SK-N-MC (cell line): Measurements from ENCODE around the gene CFAP45.

Experiments
- DNase-seq: peaks from one replicate; pipeline ENCODE4 v3.0.0-alpha.2; 2011; ENCODE audit warnings: low read depth, low spot score
- H3K27ac ChIP-seq: fragments of 200-600 bp; sonication (generic); 2 replicates; pipeline ENCODE4 v1.5.1; 2016; ENCODE audit warnings: mixed run types
- H3K36me3 ChIP-seq: fragments of 200-600 bp; sonication (generic); 2 replicates; pipeline ENCODE4 v1.6.1; 2017; ENCODE audit warnings: antibody characterized with exemption, low read length, mixed read lengths; ENCODE audit not compliant: insufficient read depth
- H3K4me3 ChIP-seq: fragments of 200-600 bp; sonication (generic); 2 replicates; pipeline ENCODE4 v1.5.1; 2016
- H3K9ac ChIP-seq: fragments of 200-600 bp; sonication (generic); 2 replicates; pipeline ENCODE4 v1.8.0; 2017; ENCODE audit warnings: mixed run types, mixed read lengths; ENCODE audit not compliant: insufficient read length
- H3K9me3 ChIP-seq: fragments of 200-600 bp; sonication (generic); 2 replicates; pipeline ENCODE4 v1.6.1; 2017; ENCODE audit warnings: low read depth, mild to moderate bottlenecking, antibody characterized with exemption, low read length, moderate library complexity, mixed read lengths
- EZH2 ChIP-seq: fragments of 200-600 bp; sonication (generic); IDR thresholded peaks from one replicate; pipeline ENCODE4 v1.6.1; 2017; ENCODE audit warnings: antibody characterized with exemption
- FOXP2 ChIP-seq: optimal IDR thresholded peaks from 2 replicates; pipeline ENCODE3; 2011; ENCODE audit warnings: mild to moderate bottlenecking, moderate library complexity; ENCODE audit not compliant: insufficient read depth; ENCODE audit errors: extremely low read length, control extremely low read depth
- POLR2AphosphoS5 ChIP-seq: IDR thresholded peaks from 2 replicates; pipeline ENCODE4 v1.6.1; 2012; ENCODE audit warnings: mild to moderate bottlenecking, low read depth, low read length, borderline replicate concordance

The CFAP45 gene

DNA sequence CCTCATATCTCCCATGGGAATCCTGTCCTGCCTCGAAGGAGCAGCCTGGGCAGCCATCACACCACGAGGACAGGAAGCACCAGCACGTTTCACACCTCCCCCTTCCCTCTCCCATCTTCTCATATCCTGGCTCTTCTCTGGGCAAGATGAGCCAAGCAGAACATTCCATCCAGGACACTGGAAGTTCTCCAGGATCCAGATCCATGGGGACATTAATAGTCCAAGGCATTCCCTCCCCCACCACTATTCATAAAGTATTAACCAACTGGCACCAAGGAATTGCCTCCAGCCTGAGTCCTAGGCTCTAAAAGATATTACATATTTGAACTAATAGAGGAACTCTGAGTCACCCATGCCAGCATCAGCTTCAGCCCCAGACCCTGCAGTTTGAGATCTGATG, 64.6 kb downstream of the CFAP45 start:
- TF ChIP-seq FOXP2 (no peak), EZH2 (no peak), POLR2AphosphoS5 (no peak)
- no peak for DNase-seq
- no peak overlapping the region for H3K4me3 ChIP-seq
- no peak overlapping the region for H3K9ac ChIP-seq
- H3K9me3 ChIP-seq: no peaks in the 10 kb centered on the region
- no peaks in the 10 kb centered on the region for H3K36me3 ChIP-seq
- no peak overlapping the region for H3K27ac ChIP-seq

DNA sequence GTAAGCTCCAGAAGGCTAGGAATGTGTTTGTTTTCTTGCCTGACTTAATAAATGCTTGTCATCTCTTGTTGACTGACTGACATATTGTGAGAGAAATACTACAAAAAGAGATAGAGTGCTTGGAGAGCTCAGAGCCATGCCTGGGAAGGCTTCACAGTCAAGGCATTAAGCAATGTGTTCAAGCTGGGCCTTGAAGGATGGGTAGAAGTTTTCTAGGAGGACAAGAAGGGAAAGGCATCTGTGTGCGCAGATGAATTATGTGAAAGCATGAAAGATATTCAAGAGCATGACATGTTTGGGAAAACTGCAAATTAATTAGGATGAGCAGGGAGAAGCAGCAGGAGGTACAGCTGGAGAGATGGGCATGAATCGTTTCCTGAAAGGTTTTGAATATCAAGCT, 67.7 kb downstream of the CFAP45 start:
- no peaks in the 10 kb centered on the region for H3K9me3 ChIP-seq
- no peak overlapping the region for H3K27ac ChIP-seq
- H3K4me3 ChIP-seq: no peak overlapping the region
- no peak overlapping the region for H3K9ac ChIP-seq
- no peaks in the 10 kb centered on the region for H3K36me3 ChIP-seq
- TF ChIP-seq FOXP2 (no peak), POLR2AphosphoS5 (no peak), EZH2 (no peak)
- no peak for DNase-seq

DNA sequence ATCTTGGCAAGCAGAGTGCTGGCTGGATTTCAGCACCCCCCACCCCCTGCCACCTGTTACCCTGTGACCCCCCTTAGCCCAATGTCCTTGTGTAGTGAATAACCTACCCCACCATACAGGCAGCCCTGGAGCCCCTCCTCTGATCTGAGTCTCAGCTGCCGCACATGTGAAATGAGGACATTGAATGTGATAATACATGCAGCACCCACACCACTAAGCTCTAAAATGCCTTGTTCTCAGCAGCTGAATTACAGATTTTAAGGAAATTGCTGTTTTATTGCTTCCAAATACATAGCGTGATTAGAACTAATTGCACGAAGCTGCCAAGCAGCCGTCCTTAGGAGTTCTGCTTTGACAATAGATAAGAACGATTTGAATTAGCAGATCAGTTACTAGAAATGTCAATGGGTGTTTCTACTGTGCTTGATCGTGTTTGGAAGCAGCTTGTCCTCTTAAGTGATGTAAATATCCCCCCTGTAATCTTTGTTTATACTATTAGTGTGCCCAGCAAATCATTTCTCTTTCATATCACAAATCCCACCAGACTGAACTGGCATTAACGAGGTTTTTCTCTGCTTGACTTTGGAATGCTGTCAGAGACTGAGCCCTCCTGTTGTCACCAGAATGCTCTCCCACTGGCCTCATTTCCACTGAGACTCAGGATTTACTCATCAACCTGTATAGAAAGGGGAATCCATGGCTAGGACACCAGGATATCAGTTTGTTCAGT, 68.4 kb downstream of the CFAP45 start:
- TF ChIP-seq POLR2AphosphoS5 (no peak), FOXP2 (no peak), EZH2 (no peak)
- no peaks in the 10 kb centered on the region for H3K36me3 ChIP-seq
- H3K4me3 ChIP-seq: no peak overlapping the region
- H3K27ac ChIP-seq: no peak overlapping the region
- DNase-seq: no peak
- no peaks in the 10 kb centered on the region for H3K9me3 ChIP-seq
- no peak overlapping the region for H3K9ac ChIP-seq

DNA sequence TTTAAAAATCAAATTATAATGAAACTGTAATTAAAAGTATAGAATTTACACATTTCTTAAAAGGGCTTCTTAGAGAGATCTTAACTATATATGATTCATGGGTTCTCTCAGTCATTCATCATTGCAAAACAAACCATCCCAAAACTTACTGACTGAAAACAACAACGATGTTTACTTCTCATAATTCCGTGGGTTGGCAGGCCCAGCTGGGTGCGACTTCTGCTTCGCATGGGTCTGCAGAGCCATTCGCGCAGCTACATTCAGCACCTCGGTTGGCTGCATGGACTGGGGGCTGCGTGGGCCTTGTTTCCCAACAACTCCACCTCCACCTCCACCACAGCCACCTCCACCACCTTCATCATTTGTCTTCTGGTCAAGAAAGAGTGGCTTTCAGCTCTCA, 69.2 kb downstream of the CFAP45 start:
- no peak for TF ChIP-seq POLR2AphosphoS5
- no peak for TF ChIP-seq FOXP2
- no peak for TF ChIP-seq EZH2
- Histone ChIP-seq H3K27ac (no peak overlapping the region), H3K9me3 (no peaks in the 10 kb centered on the region), H3K9ac (no peak overlapping the region), H3K36me3 (no peaks in the 10 kb centered on the region), H3K4me3 (no peak overlapping the region)
- DNase-seq: no peak

DNA sequence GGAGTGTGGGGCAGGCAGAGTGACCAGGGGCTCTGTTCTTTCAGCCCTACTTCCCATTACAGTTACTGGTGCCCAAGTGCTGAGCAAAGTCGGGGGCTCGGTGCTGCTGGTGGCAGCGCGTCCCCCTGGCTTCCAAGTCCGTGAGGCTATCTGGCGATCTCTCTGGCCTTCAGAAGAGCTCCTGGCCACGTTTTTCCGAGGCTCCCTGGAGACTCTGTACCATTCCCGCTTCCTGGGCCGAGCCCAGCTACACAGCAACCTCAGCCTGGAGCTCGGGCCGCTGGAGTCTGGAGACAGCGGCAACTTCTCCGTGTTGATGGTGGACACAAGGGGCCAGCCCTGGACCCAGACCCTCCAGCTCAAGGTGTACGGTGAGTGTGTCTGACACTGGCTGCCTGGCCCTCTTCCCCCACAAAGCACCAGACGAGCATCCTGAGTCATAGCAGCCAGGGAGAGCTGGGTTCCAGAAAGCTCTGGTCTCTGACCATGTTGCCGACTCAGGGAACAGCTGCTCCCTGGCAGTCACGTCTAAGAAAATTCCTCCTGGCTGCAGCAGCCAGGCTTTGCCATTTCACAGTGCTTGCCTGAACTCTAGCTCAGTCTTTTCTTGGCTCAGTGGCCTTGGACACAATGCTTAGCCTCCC, 70.0 kb downstream of the CFAP45 start:
- Histone ChIP-seq H3K9me3 (no peaks in the 10 kb centered on the region), H3K9ac (no peak overlapping the region), H3K27ac (no peak overlapping the region), H3K36me3 (no peaks in the 10 kb centered on the region), H3K4me3 (no peak overlapping the region)
- TF ChIP-seq FOXP2: no peak
- no peak for TF ChIP-seq POLR2AphosphoS5
- no peak for TF ChIP-seq EZH2
- no peak for DNase-seq

DNA sequence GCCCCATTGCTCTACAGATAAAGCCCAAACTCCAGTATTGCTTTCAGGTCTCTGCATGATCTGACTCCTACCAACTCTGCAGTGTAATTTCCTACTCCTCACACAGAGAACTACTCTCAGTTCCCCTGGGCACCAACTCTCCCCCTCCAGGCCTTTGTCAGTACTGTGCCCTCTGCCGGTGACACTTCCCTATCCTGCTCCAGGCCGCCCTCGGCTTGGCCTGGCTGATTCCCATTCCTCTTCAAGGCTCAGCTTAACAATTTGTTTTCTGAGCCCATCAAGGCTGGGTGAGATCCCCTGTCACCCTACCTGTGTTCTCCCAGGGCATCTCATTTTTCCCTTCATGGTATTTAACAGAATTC, 70.7 kb downstream of the CFAP45 start:
- no peak overlapping the region for H3K9ac ChIP-seq

DNA sequence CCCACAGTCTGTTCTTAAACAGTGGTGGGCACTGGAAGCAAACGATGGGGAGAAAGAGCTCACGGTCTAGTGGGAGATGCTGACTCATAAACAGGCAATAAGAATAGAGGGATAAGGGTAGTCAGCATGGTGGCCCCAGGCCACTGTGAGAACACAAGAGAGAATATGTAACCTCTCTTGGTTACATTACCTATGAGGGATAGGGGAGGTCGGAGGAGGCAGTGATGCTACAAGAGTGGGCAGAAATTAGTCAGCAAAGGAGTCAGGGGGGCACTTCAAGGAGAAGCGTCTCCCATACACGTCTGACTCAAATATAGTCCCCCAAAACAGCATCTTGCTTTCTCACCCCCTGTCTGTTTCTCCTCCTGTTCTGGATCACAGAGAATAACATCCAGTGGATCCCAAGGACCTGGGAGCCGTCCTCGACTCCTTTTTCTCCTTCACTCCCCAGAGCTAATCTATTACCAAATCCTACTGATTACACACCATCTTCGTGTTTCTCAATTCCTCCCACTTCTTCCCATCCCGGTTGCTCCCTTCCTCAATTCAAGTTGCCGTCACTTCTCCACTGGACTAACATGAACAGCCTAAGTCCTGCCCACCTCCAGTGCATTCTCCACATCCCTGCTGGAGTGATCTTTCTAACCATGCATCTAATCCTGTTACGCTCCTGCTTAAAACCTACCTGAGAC, 71.2 kb downstream of the CFAP45 start:
- no peak for DNase-seq

More for the DNA sequence above, 70.7 kb downstream of the CFAP45 start:
- Histone ChIP-seq H3K9me3 (no peaks in the 10 kb centered on the region), H3K4me3 (no peak overlapping the region), H3K36me3 (no peaks in the 10 kb centered on the region), H3K27ac (no peak overlapping the region)
- no peak for DNase-seq
- TF ChIP-seq POLR2AphosphoS5 (no peak), FOXP2 (no peak), EZH2 (no peak)

DNA sequence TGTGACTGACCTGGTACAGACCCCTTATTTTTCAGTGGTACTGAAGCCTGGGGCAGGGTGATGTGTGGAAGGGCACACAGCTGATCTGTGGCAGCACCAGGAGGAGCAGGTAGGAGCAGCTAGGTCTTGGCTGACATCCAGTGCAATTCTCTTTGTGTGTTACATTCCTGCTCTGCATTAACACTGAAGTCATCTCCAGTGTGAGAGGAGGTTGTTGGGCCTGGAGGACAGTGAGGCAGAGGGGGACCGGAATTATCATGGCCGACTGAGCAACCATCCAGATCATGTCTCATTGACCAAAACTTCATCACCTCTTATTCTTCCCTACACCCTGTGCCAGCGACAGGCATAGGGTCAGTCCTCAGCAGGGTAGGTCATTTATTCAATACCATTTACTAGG, 71.8 kb downstream of the CFAP45 start:
- no peak overlapping the region for H3K9ac ChIP-seq
- no peak for TF ChIP-seq FOXP2
- TF ChIP-seq POLR2AphosphoS5: no peak
- no peak for TF ChIP-seq EZH2
- DNase-seq: no peak

More for the DNA sequence above, 71.2 kb downstream of the CFAP45 start:
- Histone ChIP-seq H3K36me3 (no peaks in the 10 kb centered on the region), H3K9me3 (no peaks in the 10 kb centered on the region), H3K9ac (no peak overlapping the region), H3K4me3 (no peak overlapping the region), H3K27ac (no peak overlapping the region)
- TF ChIP-seq FOXP2 (no peak), POLR2AphosphoS5 (no peak), EZH2 (no peak)

DNA sequence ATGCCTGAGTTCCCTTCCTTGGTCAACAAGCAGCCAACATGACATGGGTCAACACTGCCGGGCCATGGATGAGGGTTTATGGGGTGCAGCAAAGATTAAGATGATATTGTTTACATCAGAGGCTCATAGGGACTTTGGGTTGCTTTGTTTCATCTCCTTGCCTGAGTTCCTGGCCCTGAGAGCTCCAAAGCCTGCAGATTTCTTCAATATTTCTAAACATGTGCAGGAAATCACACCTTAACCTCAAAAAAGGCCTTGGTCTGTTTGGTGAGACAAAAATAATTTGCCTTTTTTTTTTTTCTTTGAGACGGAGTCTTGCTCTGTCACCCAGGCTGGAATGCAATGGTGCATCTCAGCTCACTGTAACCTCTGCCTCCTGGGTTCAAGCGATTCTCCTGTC, 72.4 kb downstream of the CFAP45 start:
- Histone ChIP-seq H3K9ac (no peak overlapping the region), H3K27ac (no peak overlapping the region), H3K36me3 (no peaks in the 10 kb centered on the region), H3K4me3 (no peak overlapping the region), H3K9me3 (no peaks in the 10 kb centered on the region)
- DNase-seq: no peak
- no peak for TF ChIP-seq POLR2AphosphoS5
- no peak for TF ChIP-seq FOXP2
- no peak for TF ChIP-seq EZH2

More for the DNA sequence above, 71.8 kb downstream of the CFAP45 start:
- no peaks in the 10 kb centered on the region for H3K36me3 ChIP-seq
- no peak overlapping the region for H3K27ac ChIP-seq
- no peak overlapping the region for H3K4me3 ChIP-seq
- no peaks in the 10 kb centered on the region for H3K9me3 ChIP-seq
